Measurements from ENCODE around the gene EIF4G3. TPM values are rescaled to one million over a fixed set of nuclear protein-coding genes. Genes with fewer than 3 reads are reported as not detected.
"Not testable (repeated sequence)": the region's sequence is repeated elsewhere in the genome, so short reads cannot be mapped to it uniquely, and the experiment has no call there.

Gene EIF4G3
- total RNA-seq, 1 experiment from 2014 or later, result 86.8 TPM

GRCh38 chr1:21185221-21185731, 8.6 kb upstream of the EIF4G3 start:
- Histone ChIP-seq H3K36me3 (ENCODE audit: insufficient read depth, low read length, poor library complexity, severe bottlenecking) (no peaks in the 10 kb centered on the region), H3K27ac (ENCODE audit: low read depth, low read length, poor library complexity, severe bottlenecking) (no peak overlapping the region), H3K27me3 (replicated peaks; ENCODE audit: insufficient read depth, low read depth, low read length, poor library complexity) (no peaks in the 10 kb centered on the region), H3K9me3 (ENCODE audit: low read depth, low read length, poor library complexity, severe bottlenecking) (no peaks in the 10 kb centered on the region), H3K4me3 (ENCODE audit: low read depth, low read length, poor library complexity, severe bottlenecking) (no peak overlapping the region), H3K4me1 (ENCODE audit: insufficient read depth, low read length, poor library complexity, severe bottlenecking) (no peaks in the 10 kb centered on the region)
- TF ChIP-seq EZH2 (IDR thresholded peaks at IDR 0.05; ENCODE audit: borderline replicate concordance, low read depth, low read length, poor library complexity, severe bottlenecking), result no peak
- TF ChIP-seq CTCF (conservative IDR thresholded peaks at IDR 0.05; ENCODE audit: low read depth, low read length), result no peak
- CTCF ChIA-PET, result no interaction called here
- intact Hi-C loops (cut with micrococcal nuclease; ENCODE audit: unreplicated experiment), result no loop called here
- DNase-seq (ENCODE audit: low spot score), result no peak
- BruUV-seq (replicated peaks), result no TSS peak
- POLR2A ChIA-PET (ENCODE audit: low non-redundant PET), result no interaction called here

- no peaks in the 10 kb centered on the region for H3K36me3 ChIP-seq (ENCODE audit: insufficient read depth, low read length, poor library complexity, severe bottlenecking)
- DNase-seq (ENCODE audit: low spot score), result no peak
- ChIA-PET CTCF (no interaction called here), POLR2A (ENCODE audit: low non-redundant PET) (no interaction called here)
- no peak overlapping the region for H3K4me3 ChIP-seq (ENCODE audit: low read depth, low read length, poor library complexity, severe bottlenecking)
- intact Hi-C loops (cut with micrococcal nuclease; ENCODE audit: unreplicated experiment), result no loop called here
- H3K4me1 ChIP-seq (ENCODE audit: insufficient read depth, low read length, poor library complexity, severe bottlenecking), result no peaks in the 10 kb centered on the region
- H3K27ac ChIP-seq (ENCODE audit: low read depth, low read length, poor library complexity, severe bottlenecking), result no peak overlapping the region
- no TSS peak for BruUV-seq (replicated peaks)
- H3K27me3 ChIP-seq (replicated peaks; ENCODE audit: insufficient read depth, low read depth, low read length, poor library complexity), result no peaks in the 10 kb centered on the region
- TF ChIP-seq EZH2 (IDR thresholded peaks at IDR 0.05; ENCODE audit: borderline replicate concordance, low read depth, low read length, poor library complexity, severe bottlenecking), result no peak
- TF ChIP-seq CTCF (conservative IDR thresholded peaks at IDR 0.05; ENCODE audit: low read depth, low read length), result no peak
- H3K9me3 ChIP-seq (ENCODE audit: low read depth, low read length, poor library complexity, severe bottlenecking), result no peaks in the 10 kb centered on the region
Measured at GRCh38 chr1:21184276-21184675, 7.6 kb upstream of the EIF4G3 start.

GRCh38 chr1:21182181-21182731, 5.6 kb upstream of the EIF4G3 start:
- intact Hi-C loops (cut with micrococcal nuclease; ENCODE audit: unreplicated experiment), result no loop called here
- ChIA-PET POLR2A (ENCODE audit: low non-redundant PET) (no interaction called here), CTCF (no interaction called here)
- DNase-seq (ENCODE audit: low spot score), result no peak
- H3K36me3 ChIP-seq (ENCODE audit: insufficient read depth, low read length, poor library complexity, severe bottlenecking), result no peaks in the 10 kb centered on the region
- H3K27me3 ChIP-seq (replicated peaks; ENCODE audit: insufficient read depth, low read depth, low read length, poor library complexity), result no peaks in the 10 kb centered on the region
- H3K4me3 ChIP-seq (ENCODE audit: low read depth, low read length, poor library complexity, severe bottlenecking), result no peak overlapping the region
- BruUV-seq (replicated peaks), result no TSS peak
- H3K4me1 ChIP-seq (ENCODE audit: insufficient read depth, low read length, poor library complexity, severe bottlenecking), result no peaks in the 10 kb centered on the region
- no peak for TF ChIP-seq CTCF (conservative IDR thresholded peaks at IDR 0.05; ENCODE audit: low read depth, low read length)
- no peak for TF ChIP-seq EZH2 (IDR thresholded peaks at IDR 0.05; ENCODE audit: borderline replicate concordance, low read depth, low read length, poor library complexity, severe bottlenecking)
- no peaks in the 10 kb centered on the region for H3K9me3 ChIP-seq (ENCODE audit: low read depth, low read length, poor library complexity, severe bottlenecking)
- H3K27ac ChIP-seq (ENCODE audit: low read depth, low read length, poor library complexity, severe bottlenecking), result no peak overlapping the region

- H3K4me1 ChIP-seq (ENCODE audit: insufficient read depth, low read length, poor library complexity, severe bottlenecking), result peaks cover 10% of the 10 kb centered on the region
- H3K4me3 ChIP-seq (ENCODE audit: low read depth, low read length, poor library complexity, severe bottlenecking); DNase-seq (ENCODE audit: low spot score); CTCF ChIA-PET; H3K9me3 ChIP-seq (ENCODE audit: low read depth, low read length, poor library complexity, severe bottlenecking); H3K36me3 ChIP-seq (ENCODE audit: insufficient read depth, low read length, poor library complexity, severe bottlenecking); POLR2A ChIA-PET (ENCODE audit: low non-redundant PET); H3K27me3 ChIP-seq (replicated peaks; ENCODE audit: insufficient read depth, low read depth, low read length, poor library complexity); intact Hi-C loops (cut with micrococcal nuclease; ENCODE audit: unreplicated experiment); BruUV-seq (replicated peaks); H3K27ac ChIP-seq (ENCODE audit: low read depth, low read length, poor library complexity, severe bottlenecking): not testable (repeated sequence)
Measured at GRCh38 chr1:21178271-21178670, 1.6 kb upstream of the EIF4G3 start.

Data from A673 (cell line).